Spleen (tissue), 11 donors: ENCODE results near the gene NLRP10. TPM values are rescaled to one million over a fixed set of nuclear protein-coding genes. Genes with fewer than 3 reads are reported as not detected.

Source experiments
- DNase-seq: peaks from one replicate; pipeline ENCODE4 v3.0.0-alpha.2; 2020
- H3K27ac ChIP-seq, 8 donors: fragments of 200-600 bp; sonication (generic) in 7 of 8; 1 replicate in 4 of 8; 2 replicates in 4 of 8; pipeline versions ENCODE4 v1.5.0 to v1.8.0; 2016 to 2021; ENCODE audit warnings: inconsistent platforms in 4 of 8, mild to moderate bottlenecking in 4 of 8, moderate library complexity in 1 of 8
- H3K27me3 ChIP-seq, 7 donors: fragments of 200-600 bp; sonication (generic) in 6 of 7; replicated peaks in 1 of 7; 1 replicate in 4 of 7; 2 replicates in 3 of 7; pipeline versions ENCODE4 v1.5.0 to v1.8.0; 2016 to 2021; ENCODE audit warnings: inconsistent platforms in 3 of 7, mild to moderate bottlenecking in 1 of 7
- H3K36me3 ChIP-seq, 6 donors: fragments of 200-600 bp; sonication (generic) in 5 of 6; 1 replicate in 4 of 6; 2 replicates in 2 of 6; pipeline versions ENCODE4 v1.5.0 to v1.8.0; 2016 to 2021; ENCODE audit warnings: inconsistent platforms in 2 of 6
- H3K4me1 ChIP-seq, 6 donors: fragments of 200-600 bp; sonication (generic) in 5 of 6; 1 replicate in 3 of 6; 2 replicates in 3 of 6; pipeline versions ENCODE4 v1.5.0 to v1.8.0; 2016 to 2021; ENCODE audit warnings: inconsistent platforms in 3 of 6
- H3K4me3 ChIP-seq, 8 donors: fragments of 200-600 bp; sonication (generic) in 7 of 8; 1 replicate in 4 of 8; 2 replicates in 4 of 8; pipeline versions ENCODE4 v1.5.0 to v1.8.0; 2016 to 2021; ENCODE audit warnings: inconsistent platforms in 4 of 8, mild to moderate bottlenecking in 4 of 8, moderate library complexity in 2 of 8
- H3K9me3 ChIP-seq, 8 donors: fragments of 200-600 bp; sonication (generic) in 7 of 8; 1 replicate in 4 of 8; 2 replicates in 4 of 8; pipeline versions ENCODE4 v1.5.0 to v1.8.0; 2016 to 2021; ENCODE audit warnings: inconsistent platforms in 4 of 8
- POLR2A ChIP-seq, 3 donors: fragments of 450-650 bp; IDR thresholded peaks; one replicate each; pipeline ENCODE4 v1.5.1; 2017; ENCODE audit warnings: antibody characterized with exemption in 3 of 3, mild to moderate bottlenecking in 1 of 3
- POLR2AphosphoS5 ChIP-seq, 3 donors: sonication (generic); formaldehyde crosslinking; IDR thresholded peaks; one replicate each; pipeline ENCODE4 v1.5.1; 2017; ENCODE audit warnings: antibody characterized with exemption in 3 of 3
- WGBS, 5 donors: extraction: QIAGEN DNeasy Blood & Tissue Kit in 3 of 5; methylation state at CpG; one replicate each; pipeline versions ENCODE4 v1.1.5 to v1.1.7; 2013 to 2018; 5-methylcytosine and 5-hydroxymethylcytosine counted together
- intact Hi-C: fragments of 100-400 bp; cut with DNase I; formaldehyde crosslinking; loops from one replicate; pipeline ENCODE4 v1.15.0; 2023; ENCODE audit warnings: low total_unique reads
- polyA plus RNA-seq, 3 donors: library from polyadenylated mRNA; stranded (reverse); fragments of 200-250 nt; gene quantifications; one replicate each; pipeline ENCODE4 v1.2.1, GENCODE V29; 2013
- total RNA-seq, 7 donors: library from RNA; depleted of rRNA in 3 of 7; stranded (reverse); fragments of >200 nt in 3 of 7; fragmentation: NEBNext Ultra II Directional in 4 of 7; extraction: Animal tissue kit (Norgen Biotek cat#: 25700) in 4 of 7; gene quantifications; one replicate each; pipeline versions ENCODE4 v1.1.0 to v1.2.1, GENCODE V29; 2016 to 2021
- TF ChIP-seq, protein P1 (sequence below), 11 experiments: fragments of 200-600 bp in 7 of 11; fragments of 450-650 bp in 4 of 11; sonication (generic) in 4 of 11; IDR thresholded peaks in 8 of 11; conservative IDR thresholded peaks in 3 of 11; 1 replicate in 7 of 11; 2 replicates in 4 of 11; pipeline versions ENCODE4 v1.4.0 to v1.8.0; 2016 to 2021; ENCODE audit warnings: antibody characterized with exemption in 11 of 11, inconsistent platforms in 4 of 11, mild to moderate bottlenecking in 1 of 11
- donor health status: healthy with polysubstance abuse.
- donor health status: DM: no; HTN: no; CAD: no; lungs with moderate emphysema.
- donor health status: DM: no; HTN: no; CAD: no.
- donor health status: Bipolar disorder and iron deficiency.
- donor health status: healthy.
- donor health status: DM: no; HTN: no; CAD: no.
- donor health status: DM: yes; HTN: yes; CAD: no.

NLRP10 gene
- total and polyA plus RNA-seq, 10 donors, result not detected

DNA sequence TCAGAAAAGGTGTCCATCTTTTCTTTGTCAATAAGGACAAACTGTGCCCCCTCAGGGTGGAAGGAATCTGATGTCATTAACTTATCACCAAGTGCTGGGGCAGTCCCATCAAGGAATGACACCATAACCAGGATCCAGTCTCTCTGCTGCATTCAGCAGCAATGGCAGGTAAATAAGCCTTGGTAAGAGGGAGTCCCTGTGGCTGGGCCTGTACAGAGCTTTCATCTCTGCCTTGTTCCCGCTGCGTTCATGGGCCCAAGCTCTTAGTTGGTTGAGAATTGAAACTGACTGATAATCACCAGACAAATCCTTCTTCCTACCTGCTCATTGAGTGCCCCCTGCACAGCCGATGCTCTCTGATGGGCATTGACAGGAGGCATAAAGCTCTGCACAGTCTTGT lies 44.6 kb upstream of the NLRP10 start:
- peaks cover 0 to 26% (median 0%) of the 10 kb centered on the region in 7 donors for H3K27me3 ChIP-seq
- no peaks in the 10 kb centered on the region for H3K9me3 ChIP-seq
- whole genome bisulfite sequencing, 5 donors, result 90 to 95% (median 92%) methylated on average over 3 of the region's 3 CpGs
- no peak for DNase-seq
- no peaks in the 10 kb centered on the region for H3K36me3 ChIP-seq
- intact Hi-C loops, result no loop called here
- H3K27ac ChIP-seq, result no peak overlapping the region
- no peak overlapping the region for H3K4me3 ChIP-seq
- TF ChIP-seq POLR2A (IDR thresholded peaks at IDR 0.05), result no peak
- TF ChIP-seq, protein P1, sequence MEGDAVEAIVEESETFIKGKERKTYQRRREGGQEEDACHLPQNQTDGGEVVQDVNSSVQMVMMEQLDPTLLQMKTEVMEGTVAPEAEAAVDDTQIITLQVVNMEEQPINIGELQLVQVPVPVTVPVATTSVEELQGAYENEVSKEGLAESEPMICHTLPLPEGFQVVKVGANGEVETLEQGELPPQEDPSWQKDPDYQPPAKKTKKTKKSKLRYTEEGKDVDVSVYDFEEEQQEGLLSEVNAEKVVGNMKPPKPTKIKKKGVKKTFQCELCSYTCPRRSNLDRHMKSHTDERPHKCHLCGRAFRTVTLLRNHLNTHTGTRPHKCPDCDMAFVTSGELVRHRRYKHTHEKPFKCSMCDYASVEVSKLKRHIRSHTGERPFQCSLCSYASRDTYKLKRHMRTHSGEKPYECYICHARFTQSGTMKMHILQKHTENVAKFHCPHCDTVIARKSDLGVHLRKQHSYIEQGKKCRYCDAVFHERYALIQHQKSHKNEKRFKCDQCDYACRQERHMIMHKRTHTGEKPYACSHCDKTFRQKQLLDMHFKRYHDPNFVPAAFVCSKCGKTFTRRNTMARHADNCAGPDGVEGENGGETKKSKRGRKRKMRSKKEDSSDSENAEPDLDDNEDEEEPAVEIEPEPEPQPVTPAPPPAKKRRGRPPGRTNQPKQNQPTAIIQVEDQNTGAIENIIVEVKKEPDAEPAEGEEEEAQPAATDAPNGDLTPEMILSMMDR (IDR thresholded peaks at IDR 0.05 in 8 of 11, conservative IDR thresholded peaks at IDR 0.05 in 3 of 11), result no peak
- no peak for TF ChIP-seq POLR2AphosphoS5 (IDR thresholded peaks at IDR 0.05)
- H3K4me1 ChIP-seq, result no peaks in the 10 kb centered on the region

DNA sequence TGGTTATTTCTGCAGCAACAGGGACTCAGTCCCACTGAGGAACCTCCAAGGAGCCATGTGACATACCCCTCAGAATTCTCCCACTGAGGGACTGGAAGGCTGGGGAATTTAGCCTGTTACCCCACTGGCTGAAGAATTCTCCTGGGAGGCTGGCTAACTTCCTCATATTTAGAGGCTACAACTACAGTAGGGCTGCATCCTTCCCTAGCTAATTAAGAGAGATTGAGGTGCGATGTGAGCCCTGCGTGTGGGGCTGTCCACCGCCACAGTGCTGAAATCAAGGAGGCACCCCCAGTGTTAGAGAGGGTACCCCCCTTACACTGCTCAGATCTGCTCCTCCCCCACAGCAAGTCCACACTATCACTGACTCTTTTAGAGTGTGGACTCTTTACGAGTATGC lies 43.0 kb upstream of the NLRP10 start:
- intact Hi-C loops, result no loop called here
- Histone ChIP-seq H3K27ac (no peak overlapping the region), H3K27me3 (peaks cover 0 to 26% (median 0%) of the 10 kb centered on the region in 7 donors), H3K36me3 (no peaks in the 10 kb centered on the region), H3K4me1 (no peaks in the 10 kb centered on the region), H3K4me3 (no peak overlapping the region), H3K9me3 (no peaks in the 10 kb centered on the region)
- 39 to 64% (median 43%) methylated on average over 4 of the region's 4 CpGs for WGBS, 5 donors
- TF ChIP-seq POLR2AphosphoS5 (IDR thresholded peaks at IDR 0.05) (no peak), POLR2A (IDR thresholded peaks at IDR 0.05) (no peak)
- TF ChIP-seq, protein P1 (IDR thresholded peaks at IDR 0.05 in 8 of 11, conservative IDR thresholded peaks at IDR 0.05 in 3 of 11), result no peak
- DNase-seq, result no peak

DNA sequence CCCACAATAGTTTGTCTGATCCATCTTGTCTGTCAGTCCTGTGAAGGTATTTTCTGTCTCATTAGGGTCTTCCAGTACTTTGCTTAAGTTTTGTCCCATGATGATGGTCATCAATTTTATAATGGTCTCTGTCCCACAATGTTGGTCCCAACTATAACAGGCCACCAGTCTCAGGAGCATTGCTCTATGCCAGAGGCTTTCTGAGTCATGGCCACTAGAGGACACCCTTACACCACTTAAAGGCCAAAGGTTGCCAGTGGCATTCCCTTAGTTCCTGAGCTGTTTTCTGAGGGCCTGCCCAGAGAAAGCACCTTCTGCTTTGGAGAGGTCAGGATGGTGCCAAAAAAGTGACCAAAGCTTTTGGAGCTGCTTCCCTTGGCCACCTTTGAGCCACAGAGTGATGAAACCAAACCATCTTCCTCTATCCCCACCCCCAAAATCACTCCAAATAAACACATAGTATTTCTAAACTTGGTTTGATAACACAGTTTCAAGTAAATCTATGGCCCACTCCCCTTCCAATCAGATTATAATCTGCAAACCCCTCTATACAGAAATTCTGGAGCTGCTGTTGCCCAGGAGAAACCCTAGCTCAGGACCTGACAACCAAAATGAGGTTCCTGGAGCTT lies 41.2 kb upstream of the NLRP10 start:
- no peaks in the 10 kb centered on the region for H3K36me3 ChIP-seq
- TF ChIP-seq, protein P1 (IDR thresholded peaks at IDR 0.05 in 8 of 11, conservative IDR thresholded peaks at IDR 0.05 in 3 of 11), result peak; percentile 37 to 78 (median 63)
- TF ChIP-seq POLR2A (IDR thresholded peaks at IDR 0.05), result no peak
- H3K4me1 ChIP-seq, result no peaks in the 10 kb centered on the region
- H3K9me3 ChIP-seq, result no peaks in the 10 kb centered on the region
- H3K27me3 ChIP-seq, result peaks cover 0 to 16% (median 0%) of the 10 kb centered on the region in 7 donors
- no peak for DNase-seq
- no peak overlapping the region for H3K27ac ChIP-seq
- H3K4me3 ChIP-seq, result no peak overlapping the region
- intact Hi-C loops, result no loop called here

DNA sequence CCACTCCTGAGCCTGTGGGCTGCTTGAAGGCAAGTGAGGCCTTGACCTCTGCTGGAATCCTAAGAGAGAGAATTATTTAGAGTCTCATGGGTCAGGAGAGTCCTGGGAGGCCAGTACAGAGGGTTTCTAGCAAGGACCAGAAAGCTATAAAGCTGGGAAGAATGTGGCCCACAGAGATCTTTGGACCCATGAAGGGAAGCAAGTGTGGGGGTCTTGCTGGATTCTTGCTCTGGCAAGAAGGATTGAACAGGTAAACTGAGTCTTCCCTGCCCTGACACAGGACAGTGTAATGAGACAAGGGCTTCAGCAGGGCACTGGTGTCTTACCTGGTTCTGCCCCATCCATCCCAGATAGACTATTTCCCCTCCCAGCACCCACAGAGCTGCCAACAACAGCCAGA lies 40.3 kb upstream of the NLRP10 start:
- intact Hi-C loops, result no loop called here
- H3K27ac ChIP-seq, result no peak overlapping the region
- no peak for DNase-seq
- H3K27me3 ChIP-seq, result peaks cover 0 to 16% (median 0%) of the 10 kb centered on the region in 7 donors
- H3K9me3 ChIP-seq, result no peaks in the 10 kb centered on the region
- peaks cover 0 to 6% (median 0%) of the 10 kb centered on the region in 6 donors for H3K36me3 ChIP-seq
- no peaks in the 10 kb centered on the region for H3K4me1 ChIP-seq
- TF ChIP-seq POLR2A (IDR thresholded peaks at IDR 0.05) (no peak), POLR2AphosphoS5 (IDR thresholded peaks at IDR 0.05) (no peak)
- TF ChIP-seq, protein P1 (IDR thresholded peaks at IDR 0.05 in 8 of 11, conservative IDR thresholded peaks at IDR 0.05 in 3 of 11), result no peak
- no peak overlapping the region for H3K4me3 ChIP-seq
